Astrocyte (in vitro differentiated cells and primary cell): Measurements from ENCODE around the gene PITX2. TPM values are rescaled to one million over a fixed set of nuclear protein-coding genes. Genes with fewer than 3 reads are reported as not detected.

Experiments
- DNase-seq: peaks from one replicate; pipeline ENCODE4 v3.0.0-alpha.2; 2010; ENCODE audit warnings: low read depth
- FAIRE-seq: peaks from 2 replicates; lab custom pipeline; 2011; peaks lifted over from hg19 to GRCh38; lab: Jason Lieb, UNC
- H2AFZ ChIP-seq: 2 replicates; pipeline ENCODE4 v1.6.0; 2012; ENCODE audit warnings: low read depth, low read length, inconsistent platforms
- H3K27ac ChIP-seq: 2 replicates; pipeline ENCODE4 v1.5.1; 2011; ENCODE audit warnings: low read depth, low read length, inconsistent platforms
- H3K27me3 ChIP-seq: 2 replicates; pipeline ENCODE4 v1.6.0; 2011; ENCODE audit warnings: low read length, inconsistent platforms; ENCODE audit not compliant: insufficient read depth
- H3K36me3 ChIP-seq: 2 replicates; pipeline ENCODE4 v1.5.1; 2011; ENCODE audit warnings: low read length, inconsistent platforms; ENCODE audit not compliant: insufficient read depth
- H3K4me1 ChIP-seq: 2 replicates; pipeline ENCODE4 v1.5.1; 2011; ENCODE audit warnings: low read length, inconsistent platforms; ENCODE audit not compliant: insufficient read depth
- H3K4me2 ChIP-seq: 2 replicates; pipeline ENCODE4 v1.6.0; 2012; ENCODE audit warnings: low read length, inconsistent platforms
- H3K4me3 ChIP-seq: 2 replicates; pipeline ENCODE4 v1.5.1; 2011; ENCODE audit warnings: low read depth, mild to moderate bottlenecking, low read length, inconsistent platforms; ENCODE audit not compliant: insufficient read depth
- H3K79me2 ChIP-seq: 2 replicates; pipeline ENCODE4 v1.6.0; 2012; ENCODE audit warnings: mild to moderate bottlenecking, low read length, inconsistent platforms; ENCODE audit not compliant: insufficient read depth
- H3K9ac ChIP-seq: 2 replicates; pipeline ENCODE4 v1.6.0; 2012; ENCODE audit warnings: mild to moderate bottlenecking, low read length, inconsistent platforms
- H3K9me3 ChIP-seq: 2 replicates; pipeline ENCODE4 v1.5.1; 2012; ENCODE audit warnings: low read depth, mild to moderate bottlenecking, low read length, inconsistent platforms; ENCODE audit not compliant: insufficient read depth
- H4K20me1 ChIP-seq: 2 replicates; pipeline ENCODE4 v1.6.0; 2012; ENCODE audit warnings: low read length, inconsistent platforms; ENCODE audit not compliant: insufficient read depth
- H3K27ac Mint-ChIP-seq: one replicate; pipeline ENCODE4 v1.8.0; 2021; ENCODE audit warnings: mild to moderate bottlenecking, mixed read lengths; ENCODE audit not compliant: unreplicated experiment
- H3K27me3 Mint-ChIP-seq: one replicate; pipeline ENCODE4 v1.8.0; 2021; ENCODE audit warnings: low read depth, mixed read lengths; ENCODE audit not compliant: unreplicated experiment
- H3K36me3 Mint-ChIP-seq: one replicate; pipeline ENCODE4 v1.8.0; 2021; ENCODE audit warnings: low read depth, mixed read lengths; ENCODE audit not compliant: unreplicated experiment
- H3K4me1 Mint-ChIP-seq: one replicate; pipeline ENCODE4 v1.8.0; 2021; ENCODE audit warnings: low read depth, mixed read lengths; ENCODE audit not compliant: unreplicated experiment
- H3K4me3 Mint-ChIP-seq: one replicate; pipeline ENCODE4 v1.8.0; 2021; ENCODE audit warnings: mild to moderate bottlenecking, moderate library complexity, mixed read lengths; ENCODE audit not compliant: unreplicated experiment
- H3K9me3 Mint-ChIP-seq: one replicate; pipeline ENCODE4 v1.8.0; 2021; ENCODE audit warnings: mild to moderate bottlenecking, mixed read lengths; ENCODE audit not compliant: unreplicated experiment
- CTCF ChIP-seq: IDR thresholded peaks from 2 replicates; pipeline ENCODE4 v1.5.1; 2011; ENCODE audit warnings: low read depth, mild to moderate bottlenecking, inconsistent platforms, low read length, moderate library complexity; ENCODE audit not compliant: insufficient read depth
- EZH2 ChIP-seq: IDR thresholded peaks from 2 replicates; pipeline ENCODE4 v1.6.1; 2012; ENCODE audit warnings: mild to moderate bottlenecking, low read length, inconsistent platforms; ENCODE audit not compliant: insufficient read depth
- total RNA-seq: library from RNA; stranded (reverse); gene quantifications from 2 replicates; pipeline ENCODE4 v1.2.1, GENCODE V29; 2021

PITX2 gene
- total RNA-seq, 1 donor from 2014 or later: 3.8 TPM

- H3K27ac Mint-ChIP-seq: no peak overlapping the region
- Histone ChIP-seq H3K4me1 (peaks cover 14% of the 10 kb centered on the region), H3K9ac (no peak overlapping the region), H2AFZ (peak overlapping the region; percentile 42), H3K4me2 (peak overlapping the region; percentile 82), H3K36me3 (no peaks in the 10 kb centered on the region), H3K4me3 (peak overlapping the region; percentile 46), H4K20me1 (peaks cover 10% of the 10 kb centered on the region), H3K27me3 (peaks cover 100% of the 10 kb centered on the region), H3K9me3 (peaks cover 16% of the 10 kb centered on the region), H3K27ac (no peak overlapping the region), H3K79me2 (no peaks in the 10 kb centered on the region)
- no peak overlapping the region for H3K4me3 Mint-ChIP-seq
- no peak for DNase-seq
- peaks cover 53% of the 10 kb centered on the region for H3K9me3 Mint-ChIP-seq
- peaks cover 24% of the 10 kb centered on the region for H3K36me3 Mint-ChIP-seq
- H3K4me1 Mint-ChIP-seq: peaks cover 2% of the 10 kb centered on the region
- peak; percentile 91 for TF ChIP-seq EZH2
- no peak for TF ChIP-seq CTCF
- H3K27me3 Mint-ChIP-seq: peaks cover 86% of the 10 kb centered on the region
- no peak for FAIRE-seq
Measured at GRCh38 chr4:110621839-110622751, 782 bp downstream of the PITX2 start.

GRCh38 chr4:110621328-110621812, 1.5 kb downstream of the PITX2 start:
- Histone ChIP-seq H3K4me3 (no peak overlapping the region), H3K27ac (no peak overlapping the region), H3K27me3 (peaks cover 100% of the 10 kb centered on the region), H3K4me2 (peak overlapping the region; percentile 82), H3K79me2 (no peaks in the 10 kb centered on the region), H2AFZ (no peak overlapping the region), H4K20me1 (peaks cover 10% of the 10 kb centered on the region), H3K36me3 (no peaks in the 10 kb centered on the region), H3K4me1 (peaks cover 14% of the 10 kb centered on the region), H3K9me3 (peaks cover 15% of the 10 kb centered on the region), H3K9ac (no peak overlapping the region)
- Mint-ChIP-seq H3K9me3 (peaks cover 51% of the 10 kb centered on the region), H3K4me3 (no peak overlapping the region), H3K27ac (no peak overlapping the region), H3K36me3 (peaks cover 24% of the 10 kb centered on the region), H3K4me1 (peaks cover 2% of the 10 kb centered on the region), H3K27me3 (peaks cover 86% of the 10 kb centered on the region)
- no peak for DNase-seq
- FAIRE-seq: no peak
- TF ChIP-seq CTCF (no peak), EZH2 (peak; percentile 54)
